Measurements from ENCODE around the gene SQOR. TPM values are rescaled to one million over a fixed set of nuclear protein-coding genes. Genes with fewer than 3 reads are reported as not detected.

Gene SQOR
- total RNA-seq, 1 donor from 2014 or later, result 98.4 TPM

DNA sequence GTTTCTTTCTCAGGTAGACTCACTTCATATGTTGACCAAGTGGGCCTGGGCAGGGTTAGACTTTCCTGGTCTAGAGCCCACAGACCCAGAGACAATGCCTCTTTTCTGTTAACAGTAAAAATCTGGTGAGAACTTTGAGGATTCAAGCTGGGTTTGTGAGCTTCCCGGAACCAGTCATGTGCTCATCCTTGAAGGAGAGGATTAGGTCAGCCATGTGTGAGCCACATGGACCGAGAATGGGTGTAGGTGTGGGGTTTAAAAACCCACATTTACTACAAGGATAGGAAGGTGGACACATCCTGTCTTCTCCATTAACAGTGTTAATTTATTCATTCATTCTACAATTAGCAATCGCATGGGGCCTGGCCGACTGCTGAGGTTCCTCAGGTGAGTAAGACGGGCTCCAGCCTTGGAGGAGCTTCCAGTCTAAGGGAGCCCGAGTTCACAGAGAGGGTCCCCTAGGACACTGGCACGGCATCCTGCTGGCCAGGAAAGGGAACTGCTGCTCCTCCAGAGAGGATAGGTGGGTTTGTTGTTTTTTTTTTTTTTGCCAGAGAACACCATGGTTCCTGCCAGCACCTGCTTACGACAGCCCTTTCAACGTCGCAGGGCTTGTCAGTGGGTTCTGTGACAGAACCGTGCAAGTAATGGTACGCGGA lies 69.0 kb downstream of the SQOR start:
- intact Hi-C loops (cut with micrococcal nuclease), result loop anchor here (2.0 kb wide), 1 partner anchor 85 kb away; no protein-coding TSS in a partner anchor

DNA sequence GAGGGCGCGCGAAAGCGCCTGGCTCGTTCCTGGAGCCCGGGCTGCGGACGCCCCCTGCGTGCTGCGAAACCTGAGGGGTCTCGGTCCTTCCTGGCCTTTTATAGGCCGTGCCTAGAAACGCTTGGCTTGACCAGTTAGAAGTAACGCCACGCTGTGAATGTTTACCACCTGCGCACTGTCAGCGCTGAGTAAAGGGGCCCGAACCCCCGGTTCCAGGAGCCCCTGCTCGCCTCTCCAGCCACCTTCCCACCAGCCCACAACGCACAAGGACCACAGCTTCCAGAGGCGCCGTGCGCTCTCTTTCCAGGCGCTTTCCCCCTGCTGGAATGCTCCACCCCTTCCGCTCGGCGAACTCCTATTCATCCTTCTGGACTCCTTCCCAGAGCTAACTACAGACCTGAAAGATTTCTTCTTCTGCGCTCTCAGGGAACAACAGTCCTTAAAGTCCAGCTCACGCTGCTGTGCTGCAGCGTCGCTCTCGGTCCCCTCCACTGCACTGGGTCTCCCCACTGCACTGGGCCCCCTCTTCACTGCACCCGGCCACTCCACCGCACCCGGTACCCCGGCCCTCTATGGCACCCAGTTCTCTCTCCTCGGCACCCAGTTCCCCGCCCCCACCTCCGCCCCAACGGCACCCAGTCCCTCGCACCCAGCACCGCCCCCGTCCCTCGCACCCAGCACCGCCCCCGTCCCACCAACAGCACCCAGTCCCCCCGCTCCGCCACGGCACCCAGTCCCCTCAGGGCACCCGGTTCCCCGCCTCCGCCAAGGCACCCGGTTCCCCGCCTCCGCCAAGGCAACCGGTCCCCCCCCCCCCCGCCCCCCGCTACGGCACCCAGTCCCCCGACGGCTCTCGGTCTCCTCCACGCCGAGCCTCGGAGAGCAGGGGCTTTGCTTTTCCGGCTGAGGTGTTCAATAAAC lies 69.8 kb downstream of the SQOR start:
- intact Hi-C loops (cut with micrococcal nuclease), result loop anchor here (2.0 kb wide), 1 partner anchor 84 kb away; no protein-coding TSS in a partner anchor

DNA sequence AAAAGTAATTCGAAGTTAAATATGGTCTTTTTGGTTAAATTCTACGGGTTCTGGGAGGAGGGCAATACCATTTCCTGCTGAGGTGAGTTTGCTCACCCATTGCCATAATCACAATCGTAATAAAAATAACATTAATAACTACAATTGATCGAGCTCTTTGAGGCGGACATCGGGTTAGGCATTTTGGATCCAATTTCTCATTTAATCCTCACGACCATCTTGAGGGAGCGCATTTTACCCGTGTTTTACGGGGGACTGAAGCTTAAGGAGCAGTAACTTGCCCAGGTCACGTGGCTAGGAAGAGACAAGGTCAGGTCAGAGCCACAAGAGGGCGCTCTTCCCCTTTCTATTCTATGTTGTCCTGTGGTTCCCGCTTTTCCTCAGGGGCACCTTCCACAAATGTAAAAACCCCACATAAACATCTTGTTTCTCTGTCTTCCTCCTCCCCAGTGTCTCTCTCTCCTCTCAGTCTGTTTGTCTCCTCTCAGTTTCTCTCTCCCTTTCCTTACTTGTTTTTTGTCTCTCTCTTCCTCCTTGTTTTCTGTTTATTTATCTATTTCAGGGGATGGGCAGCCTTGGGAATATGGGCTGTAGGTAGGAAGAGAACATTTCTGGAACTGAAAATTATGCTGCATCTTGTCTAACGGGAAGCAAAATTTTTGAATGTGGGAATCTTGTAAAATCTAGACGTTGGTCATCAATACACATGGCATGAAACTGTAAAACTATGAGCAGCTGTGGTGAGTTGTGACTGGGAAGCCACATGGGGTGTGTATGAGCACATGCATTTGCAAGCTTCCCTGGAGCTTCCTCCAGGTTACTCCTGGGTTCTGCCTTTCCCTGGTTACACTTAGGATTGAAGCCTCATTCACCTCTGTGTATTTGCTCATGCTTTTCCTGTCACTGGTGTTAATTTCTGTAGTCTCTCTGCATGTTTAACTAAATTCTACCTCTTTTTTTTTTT lies 71.0 kb downstream of the SQOR start:
- intact Hi-C loops (cut with micrococcal nuclease), result loop anchor here (2.0 kb wide), 1 partner anchor 83 kb away; no protein-coding TSS in a partner anchor

DNA sequence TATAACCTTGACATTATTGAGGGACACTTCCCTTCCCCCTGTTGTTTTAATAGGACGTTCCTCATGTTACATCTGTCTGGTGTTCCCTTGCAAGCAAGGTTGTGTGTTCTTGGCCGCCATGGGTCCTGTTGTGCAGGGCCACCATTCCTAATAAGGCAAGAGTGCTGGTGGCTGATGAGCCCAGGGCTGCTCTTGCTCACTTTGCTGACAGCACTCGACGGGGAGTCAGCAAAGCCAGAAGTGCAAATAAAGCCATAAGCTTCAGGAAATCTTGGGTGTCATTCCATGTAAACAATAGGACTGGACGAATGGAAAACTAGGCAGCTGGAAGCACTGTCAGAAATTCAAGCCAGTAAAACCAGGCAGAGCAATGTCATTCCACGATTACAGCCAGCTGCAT lies 75.8 kb downstream of the SQOR start:
- intact Hi-C loops (cut with micrococcal nuclease), result no loop called here

DNA sequence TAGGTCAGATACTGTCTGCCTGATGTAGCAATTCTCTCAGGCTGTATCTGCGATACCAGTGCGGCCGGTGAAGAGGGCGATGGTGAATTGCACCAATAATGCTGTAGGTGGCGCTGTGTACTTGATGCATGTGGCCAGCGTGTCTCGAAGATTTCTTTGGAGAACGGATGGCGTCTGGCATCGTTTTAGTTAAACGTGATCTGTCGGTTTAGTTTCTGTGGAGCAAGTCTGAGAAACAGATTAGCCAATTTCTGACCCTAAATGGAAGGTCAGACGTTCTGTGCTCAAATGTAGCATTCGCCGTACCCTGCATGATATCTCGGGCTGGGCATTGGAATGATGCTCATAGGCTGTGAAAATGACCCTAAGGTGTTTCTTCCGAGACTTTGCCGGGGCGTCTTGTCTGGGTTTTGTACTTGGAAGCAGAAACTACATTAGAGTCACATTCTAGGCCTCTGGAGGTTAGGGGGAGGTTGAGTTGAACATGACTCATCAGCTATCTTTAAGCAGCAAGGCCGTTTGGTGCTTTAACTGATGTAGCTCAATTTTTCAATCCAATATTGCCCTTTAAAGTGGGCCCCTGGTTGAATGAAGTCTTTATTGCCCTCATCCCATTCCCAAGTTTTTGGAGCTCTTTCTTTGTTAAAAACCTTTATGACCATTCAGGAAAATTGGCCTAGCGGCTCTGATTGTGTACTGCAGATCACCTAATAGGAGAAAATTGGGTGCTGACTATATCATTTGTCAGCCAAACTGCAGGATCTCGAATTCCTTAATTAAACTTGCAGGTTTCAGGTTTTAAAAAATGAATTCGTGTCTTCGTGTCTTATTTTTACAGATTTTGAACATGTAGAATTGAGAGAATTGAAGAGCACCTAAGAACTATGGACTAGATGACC lies 80.0 kb downstream of the SQOR start:
- intact Hi-C loops (cut with micrococcal nuclease), result loop anchor here (2.0 kb wide), 1 partner anchor 76 kb away; no protein-coding TSS in a partner anchor

DNA sequence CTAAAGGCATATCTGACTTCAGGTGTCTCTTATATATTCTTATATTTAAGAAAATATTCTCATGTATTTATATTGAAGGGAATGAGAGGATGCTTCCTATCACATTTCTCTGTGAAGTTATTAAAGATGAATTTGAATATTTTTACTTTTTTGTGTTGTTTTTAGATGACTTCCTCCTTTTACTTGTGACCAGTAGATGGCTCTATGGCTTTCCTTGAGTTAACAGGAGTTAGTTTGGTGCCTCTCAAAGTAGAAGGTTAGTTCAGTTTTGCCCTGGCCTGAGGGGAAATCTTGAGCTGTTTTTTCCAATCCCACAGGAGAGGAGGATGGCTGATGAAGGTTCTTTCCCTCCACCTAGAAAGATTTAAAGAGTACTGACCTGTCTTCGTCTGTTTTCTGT lies 80.7 kb downstream of the SQOR start:
- intact Hi-C loops (cut with micrococcal nuclease), result loop anchor here (2.0 kb wide), 1 partner anchor 75 kb away; no protein-coding TSS in a partner anchor

DNA sequence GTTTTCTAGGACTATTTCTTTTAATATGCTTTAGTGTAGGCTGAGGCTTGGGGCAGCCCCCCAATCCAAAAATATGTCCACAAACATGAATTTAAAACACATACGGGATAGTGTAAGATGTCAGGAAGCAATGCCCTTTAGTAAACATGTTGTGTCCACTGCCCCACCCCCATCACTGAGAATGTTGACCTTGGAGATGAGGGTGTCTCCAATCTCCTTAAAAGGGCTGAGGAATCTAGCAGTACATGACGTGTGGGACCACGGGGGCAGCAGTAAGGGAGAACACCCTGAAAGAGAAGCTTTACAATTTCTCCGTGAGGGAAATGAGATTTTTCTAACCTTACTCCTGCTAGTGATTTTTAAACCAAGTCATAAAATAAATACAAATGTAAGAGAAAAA lies 84.7 kb downstream of the SQOR start:
- intact Hi-C loops (cut with micrococcal nuclease), result no loop called here

DNA sequence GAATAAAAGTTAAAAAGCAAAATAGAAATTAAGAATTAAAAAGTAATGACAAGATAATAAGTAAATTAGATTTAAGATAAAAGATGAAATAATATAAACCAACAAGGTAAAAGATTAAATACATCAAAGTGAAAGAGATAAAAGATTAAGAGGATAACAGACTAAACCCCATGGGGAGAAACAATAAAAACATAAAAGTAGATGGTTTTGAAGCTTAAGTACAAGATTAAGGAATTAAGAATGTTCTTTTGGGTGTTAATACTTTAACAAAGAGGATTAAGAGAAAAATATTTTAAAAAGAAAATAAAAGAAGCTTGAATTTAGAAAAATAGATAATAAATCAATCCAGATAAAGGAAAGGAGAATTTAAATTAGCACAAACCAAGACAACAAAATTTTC lies 85.4 kb downstream of the SQOR start:
- intact Hi-C loops (cut with micrococcal nuclease), result no loop called here

DNA sequence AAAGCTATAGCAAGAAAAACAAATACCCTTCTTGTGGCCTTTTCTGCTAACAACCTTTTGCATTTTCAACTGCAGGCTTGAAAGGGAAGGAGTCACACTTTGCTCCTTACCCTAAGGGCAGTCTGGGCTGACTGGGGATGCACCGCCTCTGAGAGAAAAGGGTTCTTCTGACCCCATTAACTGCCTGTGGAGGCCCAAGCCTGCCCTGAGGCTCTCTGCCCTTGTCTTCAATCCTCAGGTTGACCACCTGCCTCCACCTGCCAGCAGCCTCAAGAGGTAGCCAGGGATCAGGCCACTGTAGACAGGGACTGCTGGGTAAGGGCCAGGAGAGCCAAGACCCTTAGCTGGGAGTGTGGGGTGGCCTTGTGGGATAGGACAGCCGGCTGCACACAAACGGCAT lies 93.8 kb downstream of the SQOR start:
- intact Hi-C loops (cut with micrococcal nuclease), result no loop called here

DNA sequence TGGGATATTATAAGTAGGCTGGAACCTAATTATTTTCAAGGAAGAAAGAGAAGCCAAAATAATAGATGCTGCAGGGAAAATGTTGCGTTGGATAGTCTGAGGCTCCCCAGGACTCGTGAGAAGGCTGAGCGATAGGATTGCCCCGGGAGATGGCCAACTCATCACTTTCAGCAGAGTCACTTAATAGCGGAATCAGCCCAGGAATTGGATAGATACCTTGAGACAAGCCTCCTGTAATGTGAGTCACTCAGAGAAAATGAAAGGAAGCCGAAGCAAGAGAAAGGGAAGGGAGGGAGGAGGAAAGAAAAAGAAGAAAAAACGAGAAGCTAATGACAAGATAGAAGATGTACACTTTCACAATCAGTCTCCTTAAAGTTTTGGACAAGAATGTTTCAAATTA lies 94.3 kb downstream of the SQOR start:
- intact Hi-C loops (cut with micrococcal nuclease), result no loop called here

DNA sequence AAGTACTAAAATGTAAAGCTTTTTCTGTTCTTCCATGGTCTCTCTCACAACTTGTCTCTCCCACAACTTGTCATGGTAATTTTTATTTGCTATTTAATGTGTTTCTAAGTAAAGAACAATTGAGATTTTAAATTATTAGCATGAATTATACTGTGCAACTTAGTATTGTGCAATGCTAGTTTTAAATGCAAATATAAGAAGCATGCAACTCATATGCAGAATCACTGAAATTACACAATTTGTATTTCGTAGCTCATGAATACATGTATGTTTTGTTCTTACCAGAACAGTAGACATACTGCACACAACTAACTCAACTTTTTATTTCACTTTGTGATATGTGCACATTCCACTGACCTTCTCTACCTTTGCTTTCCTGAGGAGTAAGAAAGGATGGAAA lies 96.5 kb downstream of the SQOR start:
- intact Hi-C loops (cut with micrococcal nuclease), result no loop called here

DNA sequence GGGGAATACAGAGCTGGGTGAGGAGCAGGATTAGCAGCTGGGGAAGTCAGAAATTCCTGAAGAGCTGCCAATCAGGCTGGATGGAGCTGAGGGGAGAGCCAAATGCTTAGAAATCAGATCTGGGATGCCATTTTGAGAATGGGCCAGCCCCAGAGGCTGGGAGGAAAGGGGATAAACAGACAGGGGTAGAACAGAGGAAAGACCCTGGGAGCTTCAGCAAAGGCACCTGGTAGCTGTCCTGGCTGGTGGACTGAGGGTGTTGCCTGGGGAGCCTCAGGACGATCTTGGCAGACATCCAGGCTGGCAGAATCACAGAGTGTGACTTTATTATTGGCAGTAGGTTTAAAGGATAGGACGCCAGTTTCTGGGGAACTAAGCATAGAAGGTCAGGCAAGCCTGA lies 97.8 kb downstream of the SQOR start:
- intact Hi-C loops (cut with micrococcal nuclease), result no loop called here

DNA sequence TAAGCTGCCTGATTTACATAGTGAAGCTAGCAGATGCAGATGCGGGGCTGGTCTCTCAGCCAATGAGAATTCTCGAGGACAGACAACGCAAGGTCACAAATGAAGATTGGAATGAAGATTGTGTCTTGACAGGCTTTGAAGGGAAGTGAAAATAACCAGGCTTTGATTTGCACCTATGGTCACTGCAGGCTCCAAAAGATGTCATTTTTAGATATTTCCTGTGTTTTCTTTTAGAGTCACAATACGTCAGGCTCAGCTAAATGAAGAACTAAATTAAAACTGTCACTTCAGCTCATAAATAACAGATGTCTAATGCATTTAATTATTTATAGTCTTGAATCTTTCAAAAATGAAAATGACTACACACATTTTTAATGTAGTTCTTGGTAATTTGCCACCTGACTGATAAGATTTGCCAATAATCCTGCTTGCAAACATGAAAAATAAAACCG lies 99.5 kb downstream of the SQOR start:
- intact Hi-C loops (cut with micrococcal nuclease), result no loop called here

Other genes with a start within 250 kb of the SQOR start
- 2.2 and 3.0 TPM in 2 replicates for gene SLC30A4, start 112.3 kb upstream of the SQOR start, total RNA-seq
- gene BLOC1S6, start 47.6 kb upstream of the SQOR start, total RNA-seq, result 36.3 and 37.1 TPM in 2 replicates